CD4-positive, CD25-positive, alpha-beta regulatory T cell (primary cell): ENCODE measurements around the gene SUDS3. TPM values are rescaled to one million over a fixed set of nuclear protein-coding genes. Genes with fewer than 3 reads are reported as not detected.

Experiments used
- ATAC-seq, 2 donors: fragments of 150-1000 bp; cut with Tn5 transposase; one replicate each; pipeline ENCODE4 v1.10.0; 2021; ENCODE audit warnings: low read depth in 2 of 2, moderate number of reproducible peaks in 2 of 2, moderate library complexity in 1 of 2
- DNase-seq, 3 donors: peaks; one replicate each; pipeline versions ENCODE4 v3.0.0 to v3.0.0-alpha.2; 2012 to 2022; ENCODE audit warnings: mixed read lengths in 1 of 3
- H3K27ac ChIP-seq: one replicate; pipeline ENCODE4 v1.7.0; 2013; ENCODE audit warnings: mild to moderate bottlenecking, low read length; ENCODE audit not compliant: insufficient read depth, poor library complexity, severe bottlenecking
- H3K27me3 ChIP-seq: one replicate; pipeline ENCODE4 v1.7.0; 2013; ENCODE audit warnings: low read length; ENCODE audit not compliant: control insufficient read depth, insufficient read depth
- H3K36me3 ChIP-seq: one replicate; pipeline ENCODE4 v1.7.0; 2013; ENCODE audit warnings: mild to moderate bottlenecking, low read length, moderate library complexity; ENCODE audit not compliant: control insufficient read depth, insufficient read depth
- H3K4me1 ChIP-seq: 2 replicates; pipeline ENCODE4 v1.7.0; 2013; ENCODE audit warnings: mild to moderate bottlenecking, low read length; ENCODE audit not compliant: insufficient read depth, control insufficient read depth, poor library complexity, severe bottlenecking
- H3K4me3 ChIP-seq: one replicate; pipeline ENCODE4 v1.7.0; 2013; ENCODE audit warnings: low read depth, mild to moderate bottlenecking, low read length, moderate library complexity
- H3K9me3 ChIP-seq, 2 experiments: 1 replicate in 1 of 2; 2 replicates in 1 of 2; pipeline ENCODE4 v1.7.0; 2013; ENCODE audit warnings: low read length in 2 of 2, mild to moderate bottlenecking in 1 of 2, moderate library complexity in 1 of 2; ENCODE audit not compliant: control insufficient read depth in 2 of 2
- H3K27ac Mint-ChIP-seq, 3 donors: one replicate each; pipeline ENCODE4 v1.8.0; 2020 to 2022; ENCODE audit warnings: mild to moderate bottlenecking in 3 of 3, mixed read lengths in 3 of 3, moderate library complexity in 2 of 3
- H3K27me3 Mint-ChIP-seq: one replicate; pipeline ENCODE4 v1.8.0; 2022; ENCODE audit warnings: mild to moderate bottlenecking, mixed read lengths
- H3K36me3 Mint-ChIP-seq: one replicate; pipeline ENCODE4 v1.8.0; 2020; ENCODE audit warnings: mixed read lengths
- H3K4me1 Mint-ChIP-seq, 4 donors: one replicate each; pipeline ENCODE4 v1.8.0; 2020 to 2022; ENCODE audit warnings: mixed read lengths in 4 of 4, mild to moderate bottlenecking in 1 of 4
- H3K4me3 Mint-ChIP-seq, 4 donors: one replicate each; pipeline ENCODE4 v1.8.0; 2020 to 2022; ENCODE audit warnings: mild to moderate bottlenecking in 4 of 4, mixed read lengths in 4 of 4, moderate library complexity in 3 of 4
- H3K9me3 Mint-ChIP-seq, 7 donors: one replicate each; pipeline ENCODE4 v1.8.0; 2020 to 2022; ENCODE audit warnings: mixed read lengths in 7 of 7, mild to moderate bottlenecking in 3 of 7, moderate library complexity in 2 of 7
- polyA plus RNA-seq, 4 donors: library from polyadenylated mRNA; unstranded; fragments of 300-500 nt; fragmentation: Illumina TruSeq; gene quantifications; one replicate each; pipeline ENCODE4 v1.2.3, GENCODE V29; 2021
- total RNA-seq: library from RNA; stranded (reverse); gene quantifications from one replicate; pipeline ENCODE4 v1.2.3, GENCODE V29; 2022

SUDS3 gene
- total and polyA plus RNA-seq, 5 donors from 2014 or later, result 13.0 to 29.9 (median 13.7) TPM

GRCh38 chr12:118370601-118371000 is 5.8 kb upstream of the SUDS3 start:
- ATAC-seq (no peak), DNase-seq (no peak)
- H3K9me3 ChIP-seq, result no peaks in the 10 kb centered on the region
- peak overlapping the region; percentile 72 for H3K4me3 ChIP-seq
- Mint-ChIP-seq H3K27me3 (no peaks in the 10 kb centered on the region), H3K9me3 (no peaks in the 10 kb centered on the region), H3K36me3 (no peaks in the 10 kb centered on the region), H3K4me1 (peaks cover 18 to 56% (median 41%) of the 10 kb centered on the region in 4 donors), H3K27ac (peak overlapping the region in 2 of 3 donors; percentile 5 to 7), H3K4me3 (peak overlapping the region; percentile 86 to 95 (median 94))
- H3K36me3 ChIP-seq, result no peaks in the 10 kb centered on the region
- no peak overlapping the region for H3K27ac ChIP-seq
- peaks cover 28% of the 10 kb centered on the region for H3K4me1 ChIP-seq
- H3K27me3 ChIP-seq, result no peaks in the 10 kb centered on the region

- H3K27ac Mint-ChIP-seq, result peak overlapping the region in 2 of 3 donors; percentile 95 to 96
- H3K4me1 Mint-ChIP-seq, result peaks cover 20 to 60% (median 42%) of the 10 kb centered on the region in 4 donors
- peak overlapping the region; percentile 86 to 95 (median 94) for H3K4me3 Mint-ChIP-seq
These were observed 4.8 kb upstream of the SUDS3 start for GRCh38 chr12:118371321-118372282.

DNA sequence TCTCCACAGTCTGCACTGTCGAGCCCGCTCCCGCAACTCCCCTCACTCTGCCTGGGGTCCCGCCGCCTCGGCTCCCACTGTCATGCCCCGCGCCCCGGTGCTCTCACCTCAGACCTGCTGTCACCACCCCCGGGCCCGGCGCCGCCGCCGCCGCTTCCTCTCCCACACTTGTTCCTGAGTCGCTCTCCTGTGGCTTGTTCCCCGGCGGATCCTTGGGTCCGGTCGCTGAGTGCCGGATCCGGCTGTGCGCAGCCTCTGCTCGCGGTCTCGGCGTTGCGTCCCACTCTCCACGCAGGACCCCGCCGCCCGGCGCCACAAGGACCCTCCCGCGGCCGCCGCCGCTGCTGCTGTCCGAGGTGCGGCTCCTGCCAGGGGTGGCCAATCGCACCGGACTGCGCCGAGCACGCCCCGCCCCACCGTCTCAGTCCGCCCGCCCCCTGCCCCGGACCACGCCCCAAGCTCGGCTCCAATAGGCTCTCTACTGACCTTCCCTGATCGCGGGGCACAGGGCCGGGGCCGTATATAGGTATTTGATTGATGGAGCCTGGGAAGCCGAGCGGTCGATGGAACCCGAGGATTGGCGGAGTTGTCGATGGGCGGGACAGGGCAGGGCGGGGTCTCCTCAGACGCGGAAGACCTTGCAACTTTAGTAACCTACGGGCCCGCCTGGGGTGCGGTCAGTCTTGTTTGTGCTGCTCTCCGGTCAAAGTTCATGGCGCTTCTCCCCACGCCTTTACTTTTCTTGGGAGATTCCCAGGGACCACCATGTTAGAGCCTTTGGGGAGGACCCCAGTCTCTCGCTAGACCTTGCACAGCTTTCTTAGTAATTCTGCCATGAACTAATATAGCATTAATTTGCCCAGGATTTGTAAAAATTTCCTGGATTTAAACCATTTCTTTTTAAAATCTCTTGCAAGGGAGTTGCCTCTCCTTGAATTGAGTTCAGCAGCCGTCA is 3.5 kb upstream of the SUDS3 start, which contains the start of gene TAOK3:
TAOK3 (minus strand) TSS at position 367 of the 955 bp plus-strand sequence. CDS start 117,340 bp downstream, outside the sequence.
- Mint-ChIP-seq H3K4me1 (peaks cover 27 to 68% (median 49%) of the 10 kb centered on the region in 4 donors), H3K27me3 (no peaks in the 10 kb centered on the region)

More at GRCh38 chr12:118371321-118372282, 4.8 kb upstream of the SUDS3 start:
- peaks cover 31% of the 10 kb centered on the region for H3K4me1 ChIP-seq
- no peaks in the 10 kb centered on the region for H3K9me3 ChIP-seq
- H3K4me3 ChIP-seq, result peak overlapping the region; percentile 72
- no peaks in the 10 kb centered on the region for H3K36me3 ChIP-seq
- no peak for ATAC-seq
- H3K36me3 Mint-ChIP-seq, result no peaks in the 10 kb centered on the region
- DNase-seq, result peak in 1 of 3 donors; percentile 6
- H3K9me3 Mint-ChIP-seq, result no peaks in the 10 kb centered on the region
- H3K27me3 ChIP-seq, result no peaks in the 10 kb centered on the region
- no peaks in the 10 kb centered on the region for H3K27me3 Mint-ChIP-seq
- no peak overlapping the region for H3K27ac ChIP-seq

GRCh38 chr12:118373616-118374015 is 2.7 kb upstream of the SUDS3 start:
- H3K4me3 Mint-ChIP-seq, result peak overlapping the region; percentile 86 to 95 (median 94)
- peak overlapping the region; percentile 85 for H3K27ac ChIP-seq
- H3K36me3 Mint-ChIP-seq, result no peaks in the 10 kb centered on the region
- no peaks in the 10 kb centered on the region for H3K9me3 ChIP-seq
- no peak for DNase-seq
- H3K36me3 ChIP-seq, result no peaks in the 10 kb centered on the region
- peaks cover 31 to 71% (median 53%) of the 10 kb centered on the region in 4 donors for H3K4me1 Mint-ChIP-seq
- H3K27me3 Mint-ChIP-seq, result no peaks in the 10 kb centered on the region
- no peaks in the 10 kb centered on the region for H3K9me3 Mint-ChIP-seq
- H3K27me3 ChIP-seq, result no peaks in the 10 kb centered on the region
- peaks cover 41% of the 10 kb centered on the region for H3K4me1 ChIP-seq
- no peak for ATAC-seq
- peak overlapping the region; percentile 93 for H3K4me3 ChIP-seq
- H3K27ac Mint-ChIP-seq, result peak overlapping the region; percentile 95 to 97 (median 96)

More for the DNA sequence above, 3.5 kb upstream of the SUDS3 start, which contains the start of gene TAOK3:
- Histone ChIP-seq H3K36me3 (no peaks in the 10 kb centered on the region), H3K4me3 (peak within 1 kb of the TSS; percentile 93), H3K4me1 (peaks cover 37% of the 10 kb centered on the region), H3K27ac (peak within 1 kb of the TSS; percentile 85), H3K9me3 (no peaks in the 10 kb centered on the region), H3K27me3 (no peaks in the 10 kb centered on the region)
- H3K36me3 Mint-ChIP-seq, result no peaks in the 10 kb centered on the region
- H3K4me3 Mint-ChIP-seq, result peak within 1 kb of the TSS; percentile 86 to 95 (median 94)
- DNase-seq, result peak; percentile 97 to 99 (median 97)
- ATAC-seq, result peak; percentile 89 to 92
- no peaks in the 10 kb centered on the region for H3K9me3 Mint-ChIP-seq
- H3K27ac Mint-ChIP-seq, result peak within 1 kb of the TSS; percentile 95 to 97 (median 96)

- H3K27me3 Mint-ChIP-seq, result no peaks in the 10 kb centered on the region
- no peaks in the 10 kb centered on the region for H3K36me3 Mint-ChIP-seq
- no peaks in the 10 kb centered on the region for H3K36me3 ChIP-seq
- H3K4me1 ChIP-seq, result peaks cover 41% of the 10 kb centered on the region
- no peaks in the 10 kb centered on the region for H3K27me3 ChIP-seq
- no peaks in the 10 kb centered on the region for H3K9me3 ChIP-seq
- peaks cover 29 to 69% (median 51%) of the 10 kb centered on the region in 4 donors for H3K4me1 Mint-ChIP-seq
- H3K4me3 ChIP-seq, result peak overlapping the region; percentile 93
- DNase-seq (no peak), ATAC-seq (no peak)
- peak overlapping the region; percentile 77 to 95 (median 90) for H3K4me3 Mint-ChIP-seq
- no peak overlapping the region for H3K27ac Mint-ChIP-seq
- no peaks in the 10 kb centered on the region for H3K9me3 Mint-ChIP-seq
- no peak overlapping the region for H3K27ac ChIP-seq
These were observed 2.1 kb upstream of the SUDS3 start for GRCh38 chr12:118374126-118374725.

- no peak overlapping the region for H3K4me3 ChIP-seq
- Mint-ChIP-seq H3K9me3 (no peaks in the 10 kb centered on the region), H3K27ac (no peak overlapping the region), H3K4me3 (peak overlapping the region; percentile 21 to 95 (median 69)), H3K4me1 (peaks cover 22 to 66% (median 48%) of the 10 kb centered on the region in 4 donors), H3K27me3 (no peaks in the 10 kb centered on the region), H3K36me3 (no peaks in the 10 kb centered on the region)
- H3K36me3 ChIP-seq, result peaks cover 3% of the 10 kb centered on the region
- ATAC-seq (no peak), DNase-seq (no peak)
- H3K9me3 ChIP-seq, result no peaks in the 10 kb centered on the region
- H3K27me3 ChIP-seq, result no peaks in the 10 kb centered on the region
- H3K27ac ChIP-seq, result no peak overlapping the region
- peaks cover 41% of the 10 kb centered on the region for H3K4me1 ChIP-seq
These were observed 1.4 kb upstream of the SUDS3 start for GRCh38 chr12:118374909-118375308.

DNA sequence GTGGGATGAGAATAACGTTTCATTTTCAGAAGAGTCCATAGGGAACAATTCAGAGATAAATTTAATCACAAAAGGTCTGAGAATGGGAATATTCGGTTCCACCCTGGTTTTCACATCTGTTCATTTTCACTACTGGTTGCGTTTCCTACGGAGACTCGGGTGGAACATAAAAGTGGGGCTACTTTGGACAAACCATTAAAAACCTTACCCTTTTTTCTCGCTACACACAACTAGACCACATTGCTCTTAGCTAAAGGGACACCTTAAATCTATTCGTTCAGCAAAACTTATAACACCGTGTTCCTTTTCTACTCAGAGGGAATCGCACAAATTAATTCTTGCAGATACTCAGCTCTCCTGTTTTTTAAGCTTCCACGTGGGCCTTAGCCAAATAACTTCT is 1.0 kb upstream of the SUDS3 start:
- DNase-seq (no peak), ATAC-seq (no peak)
- Histone ChIP-seq H3K27me3 (no peaks in the 10 kb centered on the region), H3K4me3 (no peak overlapping the region), H3K9me3 (no peaks in the 10 kb centered on the region), H3K4me1 (peaks cover 40% of the 10 kb centered on the region), H3K36me3 (peaks cover 7% of the 10 kb centered on the region), H3K27ac (no peak overlapping the region)
- Mint-ChIP-seq H3K27ac (peak overlapping the region in 1 of 3 donors; percentile 97), H3K36me3 (no peaks in the 10 kb centered on the region), H3K4me3 (peak overlapping the region; percentile 52 to 98 (median 90)), H3K27me3 (no peaks in the 10 kb centered on the region), H3K4me1 (peaks cover 18 to 64% (median 46%) of the 10 kb centered on the region in 4 donors), H3K9me3 (no peaks in the 10 kb centered on the region)
